Muscle layer of duodenum (tissue), 2 donors: ENCODE measurements around the gene GUCD1.

Experiments
- H3K27ac ChIP-seq: one replicate; pipeline ENCODE4 v1.7.0; 2013; ENCODE audit warnings: mild to moderate bottlenecking, low read length
- H3K27me3 ChIP-seq: one replicate; pipeline ENCODE4 v1.7.0; 2013; ENCODE audit warnings: low read depth, mild to moderate bottlenecking, control low read depth, low read length
- H3K36me3 ChIP-seq, 2 donors: one replicate each; pipeline ENCODE4 v1.7.0; 2013; ENCODE audit warnings: low read length in 2 of 2, control low read depth in 1 of 2, mild to moderate bottlenecking in 1 of 2; ENCODE audit not compliant: insufficient read depth in 2 of 2, control insufficient read depth in 1 of 2
- H3K4me1 ChIP-seq, 2 donors: one replicate each; pipeline ENCODE4 v1.7.0; 2013; ENCODE audit warnings: low read length in 2 of 2, mild to moderate bottlenecking in 2 of 2, control low read depth in 1 of 2, moderate library complexity in 1 of 2; ENCODE audit not compliant: insufficient read depth in 2 of 2, control insufficient read depth in 1 of 2
- H3K4me3 ChIP-seq, 2 donors: one replicate each; pipeline ENCODE4 v1.7.0; 2013; ENCODE audit warnings: low read length in 2 of 2, low read depth in 1 of 2, mild to moderate bottlenecking in 1 of 2
- H3K9me3 ChIP-seq, 2 donors: one replicate each; pipeline ENCODE4 v1.7.0; 2013; ENCODE audit warnings: low read length in 2 of 2, control low read depth in 1 of 2, mild to moderate bottlenecking in 1 of 2; ENCODE audit not compliant: control insufficient read depth in 1 of 2
- donor health status: healthy.

GUCD1 gene

GRCh38 chr22:24519496-24519895, 35.4 kb downstream of the GUCD1 start:
- H3K27ac ChIP-seq, result no peak overlapping the region
- no peaks in the 10 kb centered on the region for H3K27me3 ChIP-seq
- no peaks in the 10 kb centered on the region for H3K9me3 ChIP-seq

GRCh38 chr22:24518771-24519485, 36.0 kb downstream of the GUCD1 start:
- no peak overlapping the region for H3K4me3 ChIP-seq
- H3K27me3 ChIP-seq, result no peaks in the 10 kb centered on the region
- no peaks in the 10 kb centered on the region for H3K36me3 ChIP-seq
- peaks cover 0 to 7% of the 10 kb centered on the region in 2 donors for H3K4me1 ChIP-seq
- H3K27ac ChIP-seq, result no peak overlapping the region
- no peaks in the 10 kb centered on the region for H3K9me3 ChIP-seq

More at GRCh38 chr22:24519496-24519895, 35.4 kb downstream of the GUCD1 start:
- H3K4me3 ChIP-seq, result no peak overlapping the region
- peaks cover 0 to 7% of the 10 kb centered on the region in 2 donors for H3K4me1 ChIP-seq
- no peaks in the 10 kb centered on the region for H3K36me3 ChIP-seq

- H3K4me1 ChIP-seq, result peaks cover 0 to 7% of the 10 kb centered on the region in 2 donors
- no peaks in the 10 kb centered on the region for H3K9me3 ChIP-seq
- H3K27ac ChIP-seq, result no peak overlapping the region
- H3K36me3 ChIP-seq, result no peaks in the 10 kb centered on the region
- no peak overlapping the region for H3K4me3 ChIP-seq
- H3K27me3 ChIP-seq, result no peaks in the 10 kb centered on the region
These were observed 36.7 kb downstream of the GUCD1 start for GRCh38 chr22:24518228-24518627.

- H3K27me3 ChIP-seq, result no peaks in the 10 kb centered on the region
- H3K9me3 ChIP-seq, result no peaks in the 10 kb centered on the region
- no peaks in the 10 kb centered on the region for H3K36me3 ChIP-seq
- H3K4me1 ChIP-seq, result peaks cover 0 to 7% of the 10 kb centered on the region in 2 donors
- no peak overlapping the region for H3K27ac ChIP-seq
- no peak overlapping the region for H3K4me3 ChIP-seq
These were observed 37.5 kb downstream of the GUCD1 start for GRCh38 chr22:24517446-24517845.

GRCh38 chr22:24516301-24516737, 38.6 kb downstream of the GUCD1 start:
- Histone ChIP-seq H3K9me3 (no peaks in the 10 kb centered on the region), H3K27me3 (no peaks in the 10 kb centered on the region), H3K4me1 (peaks cover 0 to 7% of the 10 kb centered on the region in 2 donors), H3K36me3 (no peaks in the 10 kb centered on the region), H3K27ac (no peak overlapping the region), H3K4me3 (no peak overlapping the region)

- H3K27me3 ChIP-seq, result no peaks in the 10 kb centered on the region
- no peaks in the 10 kb centered on the region for H3K9me3 ChIP-seq
- H3K4me1 ChIP-seq, result peaks cover 0 to 17% of the 10 kb centered on the region in 2 donors
- no peaks in the 10 kb centered on the region for H3K36me3 ChIP-seq
- no peak overlapping the region for H3K4me3 ChIP-seq
- H3K27ac ChIP-seq, result no peak overlapping the region
These were observed 40.0 kb downstream of the GUCD1 start for GRCh38 chr22:24515027-24515338.

- Histone ChIP-seq H3K4me1 (peaks cover 0 to 17% of the 10 kb centered on the region in 2 donors), H3K36me3 (no peaks in the 10 kb centered on the region)
These were observed 40.5 kb downstream of the GUCD1 start for GRCh38 chr22:24514241-24515026.

GRCh38 chr22:24513378-24514240, 41.3 kb downstream of the GUCD1 start:
- no peak overlapping the region for H3K4me3 ChIP-seq
- no peaks in the 10 kb centered on the region for H3K36me3 ChIP-seq
- peaks cover 0 to 17% of the 10 kb centered on the region in 2 donors for H3K4me1 ChIP-seq
- no peaks in the 10 kb centered on the region for H3K9me3 ChIP-seq
- no peak overlapping the region for H3K27ac ChIP-seq
- no peaks in the 10 kb centered on the region for H3K27me3 ChIP-seq

More at GRCh38 chr22:24514241-24515026, 40.5 kb downstream of the GUCD1 start:
- Histone ChIP-seq H3K4me3 (no peak overlapping the region), H3K27ac (no peak overlapping the region), H3K9me3 (no peaks in the 10 kb centered on the region), H3K27me3 (no peaks in the 10 kb centered on the region)

- H3K4me3 ChIP-seq, result no peak overlapping the region
- no peaks in the 10 kb centered on the region for H3K27me3 ChIP-seq
- peaks cover 0 to 17% of the 10 kb centered on the region in 2 donors for H3K4me1 ChIP-seq
- H3K27ac ChIP-seq, result no peak overlapping the region
- no peaks in the 10 kb centered on the region for H3K9me3 ChIP-seq
- H3K36me3 ChIP-seq, result no peaks in the 10 kb centered on the region
These were observed 42.9 kb downstream of the GUCD1 start for GRCh38 chr22:24512043-24512442.

GRCh38 chr22:24510637-24511625, 44.0 kb downstream of the GUCD1 start:
- H3K4me3 ChIP-seq, result no peak overlapping the region
- peaks cover 0 to 11% of the 10 kb centered on the region in 2 donors for H3K4me1 ChIP-seq

More at GRCh38 chr22:24510637-24511625, 44.0 kb downstream of the GUCD1 start:
- Histone ChIP-seq H3K27ac (no peak overlapping the region), H3K9me3 (no peaks in the 10 kb centered on the region), H3K27me3 (no peaks in the 10 kb centered on the region), H3K36me3 (no peaks in the 10 kb centered on the region)
